Ovary (tissue), 9 donors: ENCODE measurements around the gene NR1D1. TPM values are rescaled to one million over a fixed set of nuclear protein-coding genes. Genes with fewer than 3 reads are reported as not detected.

Experiments
- DNase-seq, 5 donors: peaks; one replicate each; pipeline ENCODE4 v3.0.0-alpha.2; 2019 to 2020
- H3K27ac ChIP-seq, 2 donors: fragments of 200-600 bp; one replicate each; pipeline versions ENCODE4 v1.5.1 to v1.8.0; 2019 to 2022
- H3K27me3 ChIP-seq: fragments of 200-600 bp; one replicate; pipeline ENCODE4 v1.8.0; 2022
- H3K36me3 ChIP-seq: fragments of 200-600 bp; sonication (generic); one replicate; pipeline ENCODE4 v1.5.1; 2019
- H3K4me1 ChIP-seq: one replicate; pipeline ENCODE4 v1.8.1; 2013; ENCODE audit warnings: mild to moderate bottlenecking, moderate library complexity; ENCODE audit not compliant: insufficient read depth
- H3K4me3 ChIP-seq: fragments of 200-600 bp; sonication (generic); one replicate; pipeline ENCODE4 v1.5.1; 2017
- H3K9me3 ChIP-seq, 2 donors: fragments of 200-600 bp in 1 of 2; sonication (generic) in 1 of 2; one replicate each; pipeline versions ENCODE4 v1.5.1 to v1.8.1; 2013 to 2019; ENCODE audit warnings: mild to moderate bottlenecking in 1 of 2, moderate library complexity in 1 of 2
- CTCF ChIP-seq, 3 donors: fragments of 450-650 bp in 2 of 3; fragments of 200-600 bp in 1 of 3; IDR thresholded peaks; one replicate each; pipeline versions ENCODE4 v1.5.1 to v1.8.0; 2016 to 2022; ENCODE audit warnings: antibody characterized with exemption in 3 of 3, mild to moderate bottlenecking in 1 of 3
- EP300 ChIP-seq: sonication (generic); formaldehyde crosslinking; IDR thresholded peaks from one replicate; pipeline ENCODE4 v1.6.1; 2017; ENCODE audit warnings: antibody characterized with exemption
- POLR2A ChIP-seq: fragments of 450-650 bp; IDR thresholded peaks from one replicate; pipeline ENCODE4 v1.6.1; 2017; ENCODE audit warnings: antibody characterized with exemption, mild to moderate bottlenecking, moderate library complexity
- WGBS, 3 donors: extraction: QIAGEN DNeasy Blood & Tissue Kit in 1 of 3; methylation state at CpG; one replicate each; pipeline versions ENCODE4 v1.1.5 to v1.1.7; 2013 to 2017; 5-methylcytosine and 5-hydroxymethylcytosine counted together
- intact Hi-C, 4 donors: fragments of 100-400 bp; cut with DNase I; formaldehyde crosslinking; loops; one replicate each; pipeline versions ENCODE4 v1.11.0 to v1.15.1; 2022 to 2023
- polyA plus RNA-seq, 2 donors: library from polyadenylated mRNA; stranded (reverse); fragments of 200-250 nt in 1 of 2; fragments of 350-450 nt in 1 of 2; fragmentation: Illumina TruSeq in 1 of 2; extraction: RNeasy Lipid Tissue Mini Kit (QIAGEN cat#74804) in 1 of 2; gene quantifications; one replicate each; pipeline ENCODE4 v1.2.3, GENCODE V29; 2013 to 2014
- total RNA-seq, 7 donors: library from RNA; depleted of rRNA in 2 of 7; stranded (reverse); fragments of >200 nt in 2 of 7; fragmentation: NEBNext Ultra II Directional in 3 of 7; extraction: Animal tissue kit (Norgen Biotek cat#: 25700) in 3 of 7; gene quantifications; one replicate each; pipeline versions ENCODE4 v1.1.0 to v1.2.4, GENCODE V29; 2016 to 2023
- donor health status: DM: no; HTN: no; CAD: no; lungs with moderate emphysema.
- donor health status: DM: no; HTN: no; CAD: no.
- donor health status: Bipolar disorder and iron deficiency.
- donor health status: DM: yes; HTN: yes; CAD: no.
- donor health status: DM: no; HTN: no; CAD: no.
- donor health status: DM: yes; HTN: yes; CAD: no.

Gene NR1D1
- total and polyA plus RNA-seq, 9 donors = 10.7 to 73.8 (median 23.7) TPM

DNA sequence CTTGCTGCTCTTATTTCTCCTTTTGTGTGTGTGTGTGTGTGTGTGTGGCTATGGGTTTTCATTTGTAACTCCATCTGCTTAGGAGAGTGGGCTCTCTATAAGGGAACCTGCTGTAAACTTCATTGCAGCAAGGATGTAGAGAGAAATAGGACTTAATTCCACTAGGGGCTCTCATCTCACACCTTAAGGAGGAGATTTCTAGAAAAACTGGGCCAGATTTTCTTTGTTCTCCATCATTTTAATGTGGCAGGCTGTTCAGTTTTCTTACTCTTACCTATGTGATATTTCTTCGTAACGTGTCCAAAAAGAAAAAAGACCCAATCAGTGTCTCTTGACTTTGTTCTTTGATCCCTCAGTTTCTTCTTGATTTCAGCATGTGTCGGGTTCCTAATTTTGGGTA is 35.4 kb upstream of the NR1D1 start:
- Histone ChIP-seq H3K4me3 (no peak overlapping the region), H3K27ac (no peak overlapping the region), H3K36me3 (no peaks in the 10 kb centered on the region), H3K4me1 (peaks cover 2% of the 10 kb centered on the region), H3K27me3 (no peaks in the 10 kb centered on the region), H3K9me3 (no peaks in the 10 kb centered on the region)
- WGBS, 3 donors = 92 to 95% (median 94%) methylated on average over 3 of the region's 3 CpGs
- intact Hi-C loops = no loop called here
- no peak for TF ChIP-seq CTCF (IDR thresholded peaks at IDR 0.05)
- no peak for TF ChIP-seq EP300
- no peak for TF ChIP-seq POLR2A
- DNase-seq = no peak

GRCh38 chr17:40134184-40134583 is 33.8 kb upstream of the NR1D1 start:
- intact Hi-C loops = no loop called here
- no peak for DNase-seq
- no peak overlapping the region for H3K27ac ChIP-seq

GRCh38 chr17:40130352-40131042 is 30.1 kb upstream of the NR1D1 start:
- 82 to 84% (median 84%) methylated on average over 7 of the region's 7 CpGs for WGBS, 3 donors
- no peak for DNase-seq
- Histone ChIP-seq H3K4me1 (no peaks in the 10 kb centered on the region), H3K4me3 (no peak overlapping the region), H3K9me3 (no peaks in the 10 kb centered on the region), H3K36me3 (no peaks in the 10 kb centered on the region), H3K27ac (no peak overlapping the region), H3K27me3 (no peaks in the 10 kb centered on the region)
- intact Hi-C loops = loop anchor here in 1 of 4 donors (2.0 kb wide), 1 partner anchor 54 kb away; no protein-coding TSS in a partner anchor
- TF ChIP-seq CTCF (IDR thresholded peaks at IDR 0.05) = no peak
- TF ChIP-seq EP300 = no peak
- TF ChIP-seq POLR2A = no peak

More at GRCh38 chr17:40134184-40134583, 33.8 kb upstream of the NR1D1 start:
- Histone ChIP-seq H3K4me1 (no peaks in the 10 kb centered on the region), H3K27me3 (no peaks in the 10 kb centered on the region), H3K36me3 (no peaks in the 10 kb centered on the region), H3K9me3 (no peaks in the 10 kb centered on the region), H3K4me3 (no peak overlapping the region)
- no peak for TF ChIP-seq POLR2A
- TF ChIP-seq EP300 = no peak
- no peak for TF ChIP-seq CTCF (IDR thresholded peaks at IDR 0.05)
- WGBS, 3 donors = 65 to 70% (median 66%) methylated on average over 7 of the region's 7 CpGs

- WGBS, 3 donors = 66 to 68% (median 67%) methylated on average over 5 of the region's 5 CpGs
- no peaks in the 10 kb centered on the region for H3K27me3 ChIP-seq
- intact Hi-C loops = no loop called here
- TF ChIP-seq POLR2A (no peak), EP300 (no peak), CTCF (IDR thresholded peaks at IDR 0.05) (no peak)
- no peak for DNase-seq
- peaks cover 3% of the 10 kb centered on the region for H3K4me1 ChIP-seq
- no peaks in the 10 kb centered on the region for H3K36me3 ChIP-seq
- no peaks in the 10 kb centered on the region for H3K9me3 ChIP-seq
- H3K4me3 ChIP-seq = no peak overlapping the region
- H3K27ac ChIP-seq = no peak overlapping the region
Measured at GRCh38 chr17:40129498-40129897, 29.1 kb upstream of the NR1D1 start.
